ENCODE measurements around the gene ADGRB3.
"Not testable (repeated sequence)": the region's sequence is repeated elsewhere in the genome, so short reads cannot be mapped to it uniquely, and the experiment has no call there.

ADGRB3 gene

GRCh38 chr6:68838571-68838970 is 203.5 kb downstream of the ADGRB3 start:
- no peak for DNase-seq

GRCh38 chr6:68852791-68853190 is 217.7 kb downstream of the ADGRB3 start:
- DNase-seq: no peak

GRCh38 chr6:68859233-68859632 is 224.2 kb downstream of the ADGRB3 start:
- DNase-seq: no peak

- no peak for DNase-seq
Measured at GRCh38 chr6:68868646-68869045, 233.6 kb downstream of the ADGRB3 start.

GRCh38 chr6:68873236-68873635 is 238.2 kb downstream of the ADGRB3 start:
- DNase-seq: no peak

- DNase-seq: no peak
Measured at GRCh38 chr6:68874747-68875146, 239.7 kb downstream of the ADGRB3 start.

- DNase-seq: no peak
Measured at GRCh38 chr6:68875403-68875802, 240.3 kb downstream of the ADGRB3 start.

GRCh38 chr6:68876792-68877493 is 241.9 kb downstream of the ADGRB3 start:
- peak in 1 of 2 experiments; percentile 43 for DNase-seq

GRCh38 chr6:68880050-68880813 is 245.2 kb downstream of the ADGRB3 start:
- DNase-seq: no peak

GRCh38 chr6:68883325-68883724 is 248.2 kb downstream of the ADGRB3 start:
- DNase-seq: not testable (repeated sequence)

GRCh38 chr6:68891419-68891818 is 256.3 kb downstream of the ADGRB3 start:
- DNase-seq: no peak

GRCh38 chr6:68892452-68892851 is 257.4 kb downstream of the ADGRB3 start:
- no peak for DNase-seq

GRCh38 chr6:68895929-68896328 is 260.8 kb downstream of the ADGRB3 start:
- no peak for DNase-seq

GRCh38 chr6:68901044-68901443 is 266.0 kb downstream of the ADGRB3 start:
- DNase-seq: no peak

- no peak for DNase-seq
Measured at GRCh38 chr6:68911334-68911733, 276.3 kb downstream of the ADGRB3 start.

GRCh38 chr6:68911811-68912210 is 276.7 kb downstream of the ADGRB3 start:
- no peak for DNase-seq

- not testable (repeated sequence) for DNase-seq
Measured at GRCh38 chr6:68912805-68913204, 277.7 kb downstream of the ADGRB3 start.

GRCh38 chr6:68915586-68915985 is 280.5 kb downstream of the ADGRB3 start:
- DNase-seq: no peak

- DNase-seq: no peak
Measured at GRCh38 chr6:68919537-68919936, 284.5 kb downstream of the ADGRB3 start.

GRCh38 chr6:68941345-68941744 is 306.3 kb downstream of the ADGRB3 start:
- no peak for DNase-seq

- DNase-seq: no peak
Measured at GRCh38 chr6:68947721-68948120, 312.6 kb downstream of the ADGRB3 start.

GRCh38 chr6:68951270-68951669 is 316.2 kb downstream of the ADGRB3 start:
- no peak for DNase-seq

- peak in 1 of 2 experiments; percentile 21 for DNase-seq
Measured at GRCh38 chr6:68958327-68958726, 323.2 kb downstream of the ADGRB3 start.

- peak in 1 of 2 experiments; percentile 33 for DNase-seq
Measured at GRCh38 chr6:68967549-68968300, 332.6 kb downstream of the ADGRB3 start.

Measured in SW 1271 (cell line).